K562 (cell line): Measurements from ENCODE around the gene RHNO1. TPM values are rescaled to one million over a fixed set of nuclear protein-coding genes. Genes with fewer than 3 reads are reported as not detected.
A peak's percentile ranks its signal among the peaks of the same experiment; 100 is the strongest.

ENCODE experiments used
- CCNT2 ChIP-seq: IDR thresholded peaks from 2 replicates; pipeline ENCODE4 v1.6.1; 2011; ENCODE audit warnings: borderline replicate concordance, low read depth, mild to moderate bottlenecking, moderate library complexity, mixed read lengths, low read length; ENCODE audit not compliant: insufficient read length; ENCODE audit errors: extremely low read depth
- GTF2E2 ChIP-seq: fragments of 200-800 bp; sonication (Bioruptor generic); IDR thresholded peaks from 2 replicates; pipeline ENCODE4 v1.6.1; 2016; ENCODE audit warnings: missing genetic modification characterization, missing compliant biosample characterization
- NR0B1 ChIP-seq: fragments of 450-650 bp; IDR thresholded peaks from one replicate; pipeline ENCODE4 v1.6.1; 2018; ENCODE audit warnings: mild to moderate bottlenecking, moderate library complexity; ENCODE audit not compliant: partially characterized antibody
- NR2C2 ChIP-seq, 2 experiments: fragments of 200-800 bp in 1 of 2; sonication (Bioruptor generic) in 1 of 2; sonication (generic) in 1 of 2; formaldehyde crosslinking in 1 of 2; IDR thresholded peaks; 2 replicates each; pipeline versions ENCODE4 v1.6.1 to v1.8.0; 2016 to 2022; ENCODE audit warnings: mild to moderate bottlenecking in 1 of 2, missing compliant biosample characterization in 1 of 2, missing genetic modification characterization in 1 of 2, missing genetic modification reagents in 1 of 2
- RBM25 ChIP-seq: fragments of 200-400 bp; formaldehyde crosslinking; IDR thresholded peaks from 2 replicates; pipeline ENCODE4 v1.6.1; 2018; ENCODE audit warnings: low read length, low read depth, moderate library complexity; ENCODE audit not compliant: severe bottlenecking
- SAP30 ChIP-seq: fragments of 200-600 bp; sonication (generic); IDR thresholded peaks from 2 replicates; pipeline ENCODE4 v1.6.1; 2012; ENCODE audit warnings: borderline replicate concordance, low read depth, mild to moderate bottlenecking, moderate library complexity, low read length, control low read depth, inconsistent platforms; ENCODE audit not compliant: insufficient read depth, poor library complexity, severe bottlenecking
- SUPT5H ChIP-seq: fragments of 450-650 bp; IDR thresholded peaks from 2 replicates; pipeline ENCODE4 v1.6.1; 2016
- YY1 ChIP-seq, 3 experiments: IDR thresholded peaks; 2 replicates each; pipeline ENCODE4 v1.6.1; 2011; ENCODE audit warnings: low read length in 2 of 3, mild to moderate bottlenecking in 2 of 3, moderate library complexity in 2 of 3, borderline replicate concordance in 1 of 3, control low read depth in 1 of 3, low read depth in 1 of 3; ENCODE audit not compliant: insufficient read depth in 3 of 3, insufficient replicate concordance in 2 of 3, control insufficient read depth in 1 of 3, insufficient read length in 1 of 3; ENCODE audit errors: extremely low read depth in 1 of 3
- ZNF785 ChIP-seq: fragments of 250-450 bp; sonication (Bioruptor Pico); IDR thresholded peaks from 2 replicates; pipeline ENCODE4 v1.4.0; 2020; ENCODE audit warnings: mild to moderate bottlenecking
- polyA plus RNA-seq, 8 experiments: library from polyadenylated mRNA; depleted of rRNA in 4 of 8; stranded (reverse) in 5 of 8; unstranded in 3 of 8; fragments of >200 nt; fragmentation: Nextera tagmentation in 2 of 8; fragmentation: Illumina TruSeq in 1 of 8; extraction: Ambion mirVana in 2 of 8; extraction: Trizol in 1 of 8; gene quantifications; 2 replicates each; pipeline versions ENCODE4 v1.2.1 to v1.2.3, GENCODE V29; 2011 to 2014; ENCODE audit warnings: inconsistent platforms in 1 of 8, missing spikeins in 1 of 8
- total RNA-seq, 7 experiments: library from RNA; depleted of rRNA in 6 of 7; stranded (reverse); fragments of >200 nt in 6 of 7; fragmentation: Illumina TruSeq in 2 of 7; extraction: Trizol in 2 of 7; gene quantifications; 2 replicates each; pipeline versions ENCODE4 v1.2.1 to v1.2.3, GENCODE V29; 2011 to 2021; ENCODE audit warnings: low replicate concordance in 1 of 7
- TF ChIP-seq, protein P1 (sequence below): sonication (generic); formaldehyde crosslinking; IDR thresholded peaks from 2 replicates; pipeline ENCODE4 v1.8.1; 2023; ENCODE audit warnings: missing genetic modification reagents, mild to moderate bottlenecking, borderline replicate concordance
- TF ChIP-seq, protein P2 (sequence below): fragments of 250-450 bp; sonication (Bioruptor Pico); IDR thresholded peaks from 2 replicates; pipeline ENCODE4 v1.8.0; 2022; ENCODE audit warnings: inconsistent platforms

Gene RHNO1
- total and polyA plus RNA-seq, 9 of the 15 experiments (the other 6 are each of a cell fraction or from before 2014, with no cell fraction given) = 20.8 to 62.7 (median 28.8) TPM

DNA sequence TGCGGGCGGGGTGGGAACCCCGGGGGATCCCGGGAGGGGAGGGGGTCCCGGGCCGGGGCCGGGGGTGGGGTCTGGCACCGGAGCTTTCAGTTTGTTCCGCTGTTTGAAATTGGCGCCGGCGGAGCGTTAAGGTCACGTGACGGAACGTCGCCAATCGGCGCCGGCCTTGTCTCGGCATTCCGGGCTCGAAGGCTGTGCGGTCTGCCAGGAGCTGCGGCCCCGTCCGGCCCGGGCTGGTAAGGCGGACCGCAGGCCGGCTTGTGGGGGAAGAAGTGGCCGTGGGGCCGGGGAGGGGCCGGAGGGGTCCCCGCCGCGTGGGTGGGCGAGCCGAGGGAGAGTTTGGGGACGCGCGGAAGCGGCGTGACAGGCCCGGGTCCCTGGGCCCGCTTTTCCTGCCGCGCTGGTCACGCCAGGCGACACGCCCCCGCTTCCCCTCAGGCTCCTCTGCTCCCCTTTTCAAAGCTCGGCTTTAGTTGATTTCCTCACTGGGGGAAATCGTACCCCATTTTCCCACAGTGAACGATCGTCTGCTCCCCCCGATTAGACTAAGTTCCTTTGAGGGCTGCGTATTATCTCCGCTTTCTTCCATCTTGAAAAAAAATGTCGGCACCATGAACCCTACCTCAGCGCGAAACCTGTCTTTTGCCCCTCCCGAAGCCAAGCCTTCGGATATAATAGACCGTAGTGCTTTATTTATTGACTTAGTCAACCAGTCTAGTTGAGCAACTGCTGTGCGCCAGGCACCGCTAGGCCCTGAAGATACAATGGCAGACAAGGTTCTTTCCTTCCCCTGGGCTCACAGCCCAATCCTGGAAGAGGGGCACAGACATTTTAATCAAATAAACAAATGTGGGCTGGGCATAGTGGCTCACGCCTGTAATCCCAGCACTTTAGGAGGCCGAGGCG, at the start of gene RHNO1, which contains the start of gene FOXM1 (continued):
- TF ChIP-seq, protein P1, sequence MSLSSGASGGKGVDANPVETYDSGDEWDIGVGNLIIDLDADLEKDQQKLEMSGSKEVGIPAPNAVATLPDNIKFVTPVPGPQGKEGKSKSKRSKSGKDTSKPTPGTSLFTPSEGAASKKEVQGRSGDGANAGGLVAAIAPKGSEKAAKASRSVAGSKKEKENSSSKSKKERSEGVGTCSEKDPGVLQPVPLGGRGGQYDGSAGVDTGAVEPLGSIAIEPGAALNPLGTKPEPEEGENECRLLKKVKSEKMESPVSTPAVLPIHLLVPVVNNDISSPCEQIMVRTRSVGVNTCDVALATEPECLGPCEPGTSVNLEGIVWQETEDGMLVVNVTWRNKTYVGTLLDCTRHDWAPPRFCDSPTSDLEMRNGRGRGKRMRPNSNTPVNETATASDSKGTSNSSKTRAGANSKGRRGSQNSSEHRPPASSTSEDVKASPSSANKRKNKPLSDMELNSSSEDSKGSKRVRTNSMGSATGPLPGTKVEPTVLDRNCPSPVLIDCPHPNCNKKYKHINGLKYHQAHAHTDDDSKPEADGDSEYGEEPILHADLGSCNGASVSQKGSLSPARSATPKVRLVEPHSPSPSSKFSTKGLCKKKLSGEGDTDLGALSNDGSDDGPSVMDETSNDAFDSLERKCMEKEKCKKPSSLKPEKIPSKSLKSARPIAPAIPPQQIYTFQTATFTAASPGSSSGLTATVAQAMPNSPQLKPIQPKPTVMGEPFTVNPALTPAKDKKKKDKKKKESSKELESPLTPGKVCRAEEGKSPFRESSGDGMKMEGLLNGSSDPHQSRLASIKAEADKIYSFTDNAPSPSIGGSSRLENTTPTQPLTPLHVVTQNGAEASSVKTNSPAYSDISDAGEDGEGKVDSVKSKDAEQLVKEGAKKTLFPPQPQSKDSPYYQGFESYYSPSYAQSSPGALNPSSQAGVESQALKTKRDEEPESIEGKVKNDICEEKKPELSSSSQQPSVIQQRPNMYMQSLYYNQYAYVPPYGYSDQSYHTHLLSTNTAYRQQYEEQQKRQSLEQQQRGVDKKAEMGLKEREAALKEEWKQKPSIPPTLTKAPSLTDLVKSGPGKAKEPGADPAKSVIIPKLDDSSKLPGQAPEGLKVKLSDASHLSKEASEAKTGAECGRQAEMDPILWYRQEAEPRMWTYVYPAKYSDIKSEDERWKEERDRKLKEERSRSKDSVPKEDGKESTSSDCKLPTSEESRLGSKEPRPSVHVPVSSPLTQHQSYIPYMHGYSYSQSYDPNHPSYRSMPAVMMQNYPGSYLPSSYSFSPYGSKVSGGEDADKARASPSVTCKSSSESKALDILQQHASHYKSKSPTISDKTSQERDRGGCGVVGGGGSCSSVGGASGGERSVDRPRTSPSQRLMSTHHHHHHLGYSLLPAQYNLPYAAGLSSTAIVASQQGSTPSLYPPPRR = 0 out of 2 replicates have a peak, but pooled peaks have one; percentile 47
- TF ChIP-seq GTF2E2 (peak; percentile 60; the same call in 1 of the 2 replicates), SUPT5H (peak; percentile 71), NR0B1 (no peak), CCNT2 (no peak), NR2C2 (CRISPR knock-in tag; IDR thresholded peaks at IDR 0.05) (no peak), NR2C2 (tag; IDR thresholded peaks at IDR 0.05) (no peak), ZNF785 (CRISPR knock-in tag) (no peak), RBM25 (peak; percentile 12), YY1 (IDR thresholded peaks at IDR 0.05; ENCODE audit: borderline replicate concordance in 1 of 3, control insufficient read depth in 1 of 3, extremely low read depth in 1 of 3, insufficient read depth in 3 of 3, insufficient read length in 1 of 3, insufficient replicate concordance in 2 of 3, low read depth in 1 of 3, low read length in 2 of 3) (peak in 2 of 3 experiments; percentile 65 to 81), SAP30 (peak; percentile 28)
- TF ChIP-seq, protein P2, sequence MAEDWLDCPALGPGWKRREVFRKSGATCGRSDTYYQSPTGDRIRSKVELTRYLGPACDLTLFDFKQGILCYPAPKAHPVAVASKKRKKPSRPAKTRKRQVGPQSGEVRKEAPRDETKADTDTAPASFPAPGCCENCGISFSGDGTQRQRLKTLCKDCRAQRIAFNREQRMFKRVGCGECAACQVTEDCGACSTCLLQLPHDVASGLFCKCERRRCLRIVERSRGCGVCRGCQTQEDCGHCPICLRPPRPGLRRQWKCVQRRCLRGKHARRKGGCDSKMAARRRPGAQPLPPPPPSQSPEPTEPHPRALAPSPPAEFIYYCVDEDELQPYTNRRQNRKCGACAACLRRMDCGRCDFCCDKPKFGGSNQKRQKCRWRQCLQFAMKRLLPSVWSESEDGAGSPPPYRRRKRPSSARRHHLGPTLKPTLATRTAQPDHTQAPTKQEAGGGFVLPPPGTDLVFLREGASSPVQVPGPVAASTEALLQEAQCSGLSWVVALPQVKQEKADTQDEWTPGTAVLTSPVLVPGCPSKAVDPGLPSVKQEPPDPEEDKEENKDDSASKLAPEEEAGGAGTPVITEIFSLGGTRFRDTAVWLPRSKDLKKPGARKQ (CRISPR knock-in tag) = no peak
